SJSA1 (cell line): Measurements from ENCODE around the gene IGSF22. TPM values are rescaled to one million over a fixed set of nuclear protein-coding genes. Genes with fewer than 3 reads are reported as not detected.

ENCODE experiments used
- DNase-seq, 2 experiments: peaks; one replicate each; pipeline ENCODE4 v3.0.0-alpha.2; 2015 to 2020; ENCODE audit warnings: low spot score in 2 of 2, low read depth in 1 of 2
- H3K27ac ChIP-seq: fragments of 250-450 bp; sonication (Bioruptor Pico); 2 replicates; pipeline ENCODE4 v1.5.1; 2020; ENCODE audit warnings: mild to moderate bottlenecking, moderate library complexity
- H3K27me3 ChIP-seq: fragments of 250-450 bp; sonication (Bioruptor Pico); replicated peaks from 2 replicates; pipeline ENCODE4 v1.5.1; 2020; ENCODE audit warnings: mild to moderate bottlenecking, moderate library complexity
- H3K36me3 ChIP-seq: fragments of 250-450 bp; sonication (Bioruptor Pico); 2 replicates; pipeline ENCODE4 v1.5.1; 2020; ENCODE audit warnings: mild to moderate bottlenecking
- H3K4me1 ChIP-seq: fragments of 250-450 bp; sonication (Bioruptor Pico); replicated peaks from 2 replicates; pipeline ENCODE4 v1.6.1; 2021; ENCODE audit warnings: mild to moderate bottlenecking
- H3K4me3 ChIP-seq: fragments of 250-450 bp; sonication (Bioruptor Pico); 2 replicates; pipeline ENCODE4 v1.5.1; 2020; ENCODE audit warnings: mild to moderate bottlenecking
- H3K9me3 ChIP-seq: fragments of 250-450 bp; sonication (Bioruptor Pico); replicated peaks from 2 replicates; pipeline ENCODE4 v1.5.1; 2020; ENCODE audit warnings: mild to moderate bottlenecking
- total RNA-seq: library from RNA; depleted of rRNA; stranded (reverse); fragments of >200 nt; shearing (Covaris generic); gene quantifications from 2 replicates; pipeline ENCODE4 v1.2.3, GENCODE V29; 2014; rRNA removed

The IGSF22 gene
- total RNA-seq, result not detected in 2 replicates

DNA sequence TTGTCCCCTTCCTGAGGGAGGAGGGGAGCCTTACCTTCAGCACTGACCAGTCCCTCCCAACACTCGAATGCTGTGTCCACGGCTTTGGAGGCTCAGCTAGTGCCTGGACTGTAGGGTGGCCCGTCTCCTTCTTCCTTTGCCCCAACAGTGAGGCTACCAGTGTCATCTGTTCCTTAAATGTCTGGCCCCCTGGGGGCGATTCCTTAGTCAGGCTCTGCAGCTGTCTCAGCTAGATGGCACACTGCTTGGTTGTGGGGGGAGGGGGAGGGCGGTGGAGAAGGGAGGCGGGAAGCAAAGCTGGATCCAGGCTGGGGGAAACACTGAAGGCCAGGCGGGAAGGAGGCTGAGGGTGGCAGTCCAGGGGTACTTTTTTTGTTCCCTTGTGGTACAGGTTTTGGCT is at the start of gene IGSF22:
TSS of gene IGSF22 (minus strand) at position 149 of the 400 bp plus-strand sequence. CDS start 1,952 bp downstream, outside the sequence.
- H3K27ac ChIP-seq, result no peak within 1 kb of the TSS
- H3K4me3 ChIP-seq, result no peak within 1 kb of the TSS
- no peaks in the 10 kb centered on the region for H3K9me3 ChIP-seq
- DNase-seq, result no peak
- no peaks in the 10 kb centered on the region for H3K36me3 ChIP-seq
- no peaks in the 10 kb centered on the region for H3K27me3 ChIP-seq
- 0 out of 2 replicates have a peak, but pooled peaks cover 6% of the 10 kb centered on the region for H3K4me1 ChIP-seq

DNA sequence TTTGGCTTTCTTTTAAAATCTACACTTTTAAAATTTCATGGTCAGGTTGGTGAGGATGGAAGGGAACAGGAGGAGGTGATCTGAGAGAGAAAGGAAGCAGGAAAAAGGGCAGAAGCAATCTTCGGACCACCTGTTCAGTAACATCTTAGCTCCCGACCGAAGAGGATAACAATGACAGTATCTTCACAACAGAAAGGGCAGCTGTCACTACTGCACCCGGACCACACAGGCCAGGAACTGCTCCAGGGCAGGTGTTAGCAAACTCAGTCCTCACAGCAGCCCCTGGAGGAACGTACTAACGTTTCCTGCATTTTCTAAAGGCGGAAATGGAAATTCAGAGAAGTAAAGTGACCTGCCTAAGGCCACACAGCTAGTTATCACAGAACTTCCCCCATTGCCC is 48.8 kb upstream of the IGSF22 start:
- no peak overlapping the region for H3K27ac ChIP-seq
- DNase-seq, result no peak
- no peak overlapping the region for H3K4me3 ChIP-seq
- H3K27me3 ChIP-seq, result no peaks in the 10 kb centered on the region
- H3K9me3 ChIP-seq, result no peaks in the 10 kb centered on the region
- H3K4me1 ChIP-seq, result no peaks in the 10 kb centered on the region
- no peaks in the 10 kb centered on the region for H3K36me3 ChIP-seq

DNA sequence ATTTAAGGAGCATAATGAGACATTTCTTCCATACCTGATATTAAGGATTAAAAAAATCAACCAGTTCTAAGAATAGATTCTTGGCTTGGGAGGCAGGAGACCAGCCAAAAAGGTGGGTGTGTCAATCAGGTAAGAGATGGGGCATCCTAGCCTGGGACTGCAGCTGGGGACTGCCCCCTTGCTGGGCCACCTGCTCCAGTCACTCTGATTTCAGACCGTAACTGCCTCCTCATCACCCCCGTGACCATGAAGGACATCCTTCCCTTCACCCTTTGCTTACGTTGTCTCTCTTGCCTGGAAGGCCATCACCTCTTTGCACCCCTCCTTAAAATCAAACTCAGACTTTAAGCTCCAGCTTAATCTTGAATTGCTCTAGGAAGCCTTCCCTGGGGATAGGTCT is 47.7 kb upstream of the IGSF22 start:
- H3K27ac ChIP-seq, result no peak overlapping the region
- no peaks in the 10 kb centered on the region for H3K27me3 ChIP-seq
- no peak for DNase-seq

DNA sequence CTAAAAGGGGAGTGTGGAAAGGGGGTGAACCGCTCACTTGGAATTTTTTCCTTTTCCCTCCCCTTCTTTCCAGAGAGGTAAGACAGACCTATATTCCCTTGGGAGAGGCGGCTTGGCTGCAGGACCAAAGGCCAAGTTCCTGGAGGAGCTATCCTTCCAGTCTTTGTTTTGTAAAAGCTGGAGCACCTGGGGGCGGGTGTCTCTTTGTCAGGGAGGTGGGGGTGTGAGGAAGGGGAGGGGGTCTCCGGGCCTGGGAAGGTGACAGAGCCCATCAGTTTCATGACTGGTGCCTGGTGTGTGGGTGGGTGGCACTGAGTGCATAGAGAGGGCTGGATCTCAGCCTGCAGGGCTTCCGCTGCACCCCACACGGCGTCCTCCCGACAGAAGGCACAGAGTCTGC is 47.1 kb upstream of the IGSF22 start:
- H3K4me1 ChIP-seq, result no peaks in the 10 kb centered on the region
- H3K27me3 ChIP-seq, result no peaks in the 10 kb centered on the region
- no peak for DNase-seq
- no peak overlapping the region for H3K4me3 ChIP-seq
- no peaks in the 10 kb centered on the region for H3K36me3 ChIP-seq
- H3K9me3 ChIP-seq, result no peaks in the 10 kb centered on the region
- H3K27ac ChIP-seq, result no peak overlapping the region

More for the DNA sequence above, 47.7 kb upstream of the IGSF22 start:
- no peaks in the 10 kb centered on the region for H3K4me1 ChIP-seq
- H3K4me3 ChIP-seq, result no peak overlapping the region
- no peaks in the 10 kb centered on the region for H3K9me3 ChIP-seq
- H3K36me3 ChIP-seq, result no peaks in the 10 kb centered on the region

DNA sequence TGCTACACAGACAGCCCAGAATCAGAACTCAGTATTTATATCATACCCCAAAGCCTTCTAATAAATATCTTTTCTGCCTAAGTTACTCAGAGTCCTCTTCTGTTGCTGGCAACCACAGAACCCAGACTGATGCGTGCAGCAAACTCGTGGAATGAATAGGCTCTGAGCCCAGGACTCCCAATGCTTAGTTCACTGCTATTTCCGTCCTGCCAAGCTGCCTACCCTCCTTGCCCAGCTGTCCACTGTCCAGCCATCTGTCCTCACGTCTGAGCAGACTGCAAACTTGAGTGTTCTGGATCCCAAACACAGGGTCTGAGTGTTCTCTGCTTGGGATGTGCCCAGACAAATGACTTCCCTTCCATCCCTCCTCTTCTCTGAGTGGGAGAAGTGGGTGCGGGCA is 46.2 kb upstream of the IGSF22 start:
- Histone ChIP-seq H3K4me1 (no peaks in the 10 kb centered on the region), H3K27me3 (no peaks in the 10 kb centered on the region), H3K36me3 (no peaks in the 10 kb centered on the region), H3K9me3 (no peaks in the 10 kb centered on the region), H3K4me3 (no peak overlapping the region), H3K27ac (no peak overlapping the region)
- no peak for DNase-seq

DNA sequence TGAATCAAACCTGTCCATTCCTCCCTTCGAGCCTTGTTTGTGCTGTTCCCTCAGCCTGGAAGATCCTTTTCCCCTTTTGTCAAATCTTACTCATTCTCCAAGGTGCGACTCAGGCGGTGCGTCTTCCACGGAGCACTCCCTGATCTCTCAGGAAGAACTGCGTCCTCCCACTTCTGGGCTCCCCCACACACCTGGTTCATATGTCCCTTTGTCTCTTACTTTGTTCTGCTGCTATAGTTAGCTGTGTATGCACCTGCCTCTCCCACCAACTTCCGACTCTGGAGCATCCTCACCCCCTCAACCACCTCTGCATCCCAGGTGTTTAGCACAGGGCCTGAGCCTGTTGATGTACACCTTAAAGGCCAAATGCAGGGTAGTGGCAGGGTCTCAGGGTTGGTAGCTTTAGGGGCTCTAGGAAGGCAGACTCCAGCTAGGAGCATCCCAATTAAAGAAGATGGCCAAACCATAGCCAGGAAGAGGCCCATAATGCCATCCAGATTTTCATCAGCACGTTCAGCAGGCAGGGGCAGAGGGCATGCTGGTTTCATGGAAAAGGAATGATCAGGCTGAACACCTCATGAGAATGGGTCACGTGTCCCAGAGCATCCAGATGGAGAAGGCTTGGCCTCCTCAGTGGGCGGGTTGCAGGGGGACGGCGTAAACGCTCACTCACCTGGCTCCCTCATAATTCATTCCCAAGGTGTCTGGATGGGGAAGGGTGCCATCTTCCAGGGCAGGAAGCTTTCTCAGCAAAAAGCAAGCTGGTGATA is 45.5 kb upstream of the IGSF22 start:
- Histone ChIP-seq H3K27me3 (no peaks in the 10 kb centered on the region), H3K4me3 (no peak overlapping the region), H3K9me3 (no peaks in the 10 kb centered on the region), H3K4me1 (no peaks in the 10 kb centered on the region), H3K27ac (no peak overlapping the region), H3K36me3 (no peaks in the 10 kb centered on the region)
- no peak for DNase-seq

DNA sequence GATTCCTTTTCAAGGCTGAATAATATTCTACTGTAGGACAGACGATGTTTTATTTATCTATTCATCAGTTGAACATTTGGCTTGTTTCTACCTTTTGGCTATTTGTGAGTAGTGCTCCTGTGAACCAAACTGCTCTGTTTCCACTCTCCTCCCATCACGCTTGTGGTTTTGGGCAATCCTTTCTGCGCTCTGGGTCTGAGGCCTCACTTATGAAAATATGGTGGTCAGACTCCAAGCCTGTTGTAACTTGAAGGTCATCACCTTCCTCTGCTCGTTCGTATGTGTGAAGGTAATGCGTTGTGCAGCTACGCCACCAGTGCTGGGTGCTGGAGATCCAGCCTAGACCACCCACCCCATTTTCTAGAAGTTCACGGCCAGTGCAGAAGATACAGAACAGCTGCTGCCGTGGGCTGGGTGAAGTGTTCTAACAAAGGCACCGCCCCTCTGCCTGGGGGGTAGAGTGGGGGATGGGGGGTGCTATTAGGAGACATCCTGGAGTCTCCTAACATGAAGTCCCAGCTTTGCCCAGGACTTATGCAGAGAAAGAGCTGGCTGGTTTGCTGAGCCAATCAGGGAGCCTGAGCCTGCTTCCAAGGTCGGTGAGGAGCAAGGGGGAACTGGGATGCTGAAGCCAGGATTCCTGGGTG is 44.6 kb upstream of the IGSF22 start:
- Histone ChIP-seq H3K27me3 (no peaks in the 10 kb centered on the region), H3K9me3 (no peaks in the 10 kb centered on the region), H3K4me1 (no peaks in the 10 kb centered on the region), H3K36me3 (no peaks in the 10 kb centered on the region), H3K27ac (no peak overlapping the region), H3K4me3 (no peak overlapping the region)
- DNase-seq, result no peak

DNA sequence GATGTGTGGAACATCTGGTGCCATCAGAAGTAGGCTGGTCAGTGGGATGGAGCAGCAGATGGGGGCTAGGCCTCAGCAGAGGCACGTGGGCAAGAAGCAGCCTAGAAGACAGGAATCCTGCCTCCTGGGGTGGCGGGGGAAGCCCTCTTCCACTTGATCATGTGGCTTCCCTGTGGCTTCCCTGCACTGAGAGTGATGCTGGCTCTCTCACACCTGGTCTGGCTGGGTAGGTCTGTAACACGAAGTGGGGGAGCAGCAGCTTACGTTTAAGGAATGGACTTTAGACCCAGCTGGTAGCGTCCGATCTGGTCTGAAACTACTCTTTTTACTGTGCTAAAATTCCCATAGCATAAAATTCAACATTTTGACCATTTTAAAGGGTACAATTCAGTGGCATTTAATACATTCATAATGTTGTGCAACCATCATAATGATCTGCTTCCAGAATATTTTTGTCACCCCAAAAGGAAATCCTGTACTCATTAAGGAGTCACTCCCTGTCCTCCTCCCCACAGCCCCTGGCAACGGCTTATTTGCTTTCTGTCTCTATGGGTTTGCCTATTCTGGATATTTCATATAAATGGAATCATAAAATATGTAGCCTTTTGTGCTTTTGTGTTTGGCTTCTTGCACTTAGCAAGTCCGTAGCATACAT is 43.9 kb upstream of the IGSF22 start:
- no peaks in the 10 kb centered on the region for H3K9me3 ChIP-seq
- no peaks in the 10 kb centered on the region for H3K27me3 ChIP-seq
- H3K36me3 ChIP-seq, result no peaks in the 10 kb centered on the region
- DNase-seq, result no peak
- no peak overlapping the region for H3K27ac ChIP-seq
- no peaks in the 10 kb centered on the region for H3K4me1 ChIP-seq
- H3K4me3 ChIP-seq, result no peak overlapping the region

DNA sequence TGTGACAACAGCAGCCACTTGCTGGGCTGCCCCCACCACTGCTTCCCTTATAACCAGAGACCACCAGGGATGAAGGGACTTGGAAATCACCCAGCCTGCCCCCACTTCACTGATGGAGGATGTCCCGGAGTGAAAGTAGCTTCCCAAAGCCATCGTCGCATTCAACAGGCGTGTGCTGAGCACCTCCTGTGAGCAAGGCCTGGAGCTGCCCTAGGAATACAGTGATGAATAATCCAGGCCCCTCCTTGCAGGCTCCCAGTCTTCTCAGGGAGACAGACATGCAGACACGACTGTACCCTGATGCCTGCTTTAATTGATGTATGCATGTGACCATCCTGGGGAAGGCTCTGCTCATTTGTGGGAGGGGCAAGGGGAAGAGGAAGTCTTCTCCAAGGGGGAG is 43.0 kb upstream of the IGSF22 start:
- Histone ChIP-seq H3K36me3 (no peaks in the 10 kb centered on the region), H3K4me3 (no peak overlapping the region), H3K9me3 (no peaks in the 10 kb centered on the region), H3K27ac (no peak overlapping the region), H3K4me1 (peaks cover 6% of the 10 kb centered on the region; the same call in 1 of the 2 replicates), H3K27me3 (no peaks in the 10 kb centered on the region)
- DNase-seq, result no peak

DNA sequence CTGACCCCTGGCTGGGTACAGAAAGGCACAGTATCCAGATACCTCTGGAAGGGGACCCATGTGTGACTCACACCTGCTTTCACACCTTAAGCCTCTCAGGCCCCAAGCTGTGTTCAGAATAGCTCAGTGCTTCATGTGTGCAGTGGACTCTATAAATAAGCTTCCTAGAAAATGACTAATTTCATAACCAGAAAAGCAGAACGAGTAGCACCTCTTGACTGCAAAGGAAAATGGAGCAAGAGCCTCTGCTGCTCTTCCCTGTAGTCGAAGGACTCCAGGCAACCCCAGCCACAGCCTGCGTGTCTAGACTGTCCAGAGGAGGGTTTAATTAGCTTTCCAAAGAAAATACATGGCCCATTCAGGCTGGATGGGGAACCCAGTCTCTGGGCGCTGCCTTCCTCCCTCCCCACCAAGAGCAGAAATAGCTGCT is 42.5 kb upstream of the IGSF22 start:
- no peak for DNase-seq
- Histone ChIP-seq H3K4me3 (no peak overlapping the region), H3K27me3 (no peaks in the 10 kb centered on the region), H3K9me3 (no peaks in the 10 kb centered on the region), H3K36me3 (no peaks in the 10 kb centered on the region), H3K27ac (no peak overlapping the region), H3K4me1 (peaks cover 9% of the 10 kb centered on the region)

DNA sequence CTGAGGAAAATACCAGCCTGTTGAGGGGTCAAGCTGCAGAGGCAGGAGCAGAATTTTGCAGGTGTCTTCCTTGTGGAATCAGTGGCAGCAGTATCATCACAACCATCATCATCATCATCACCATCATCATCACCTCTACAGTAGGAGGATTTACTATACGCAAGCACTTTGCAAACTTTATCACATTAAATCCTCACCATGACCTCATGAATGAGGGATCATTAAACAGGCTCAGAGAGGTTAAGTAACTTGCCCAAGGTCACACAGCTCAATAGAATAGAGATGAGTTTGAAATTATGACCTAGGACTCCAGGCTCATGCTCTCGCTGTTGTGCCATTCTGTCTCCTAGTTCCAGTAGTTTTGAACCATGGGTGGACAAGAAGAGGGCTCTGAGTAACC is 40.0 kb upstream of the IGSF22 start:
- DNase-seq, result no peak
- H3K27me3 ChIP-seq, result no peaks in the 10 kb centered on the region
- H3K9me3 ChIP-seq, result no peaks in the 10 kb centered on the region
- no peak overlapping the region for H3K27ac ChIP-seq
- H3K4me1 ChIP-seq, result peaks cover 13% of the 10 kb centered on the region
- H3K36me3 ChIP-seq, result no peaks in the 10 kb centered on the region
- no peak overlapping the region for H3K4me3 ChIP-seq

DNA sequence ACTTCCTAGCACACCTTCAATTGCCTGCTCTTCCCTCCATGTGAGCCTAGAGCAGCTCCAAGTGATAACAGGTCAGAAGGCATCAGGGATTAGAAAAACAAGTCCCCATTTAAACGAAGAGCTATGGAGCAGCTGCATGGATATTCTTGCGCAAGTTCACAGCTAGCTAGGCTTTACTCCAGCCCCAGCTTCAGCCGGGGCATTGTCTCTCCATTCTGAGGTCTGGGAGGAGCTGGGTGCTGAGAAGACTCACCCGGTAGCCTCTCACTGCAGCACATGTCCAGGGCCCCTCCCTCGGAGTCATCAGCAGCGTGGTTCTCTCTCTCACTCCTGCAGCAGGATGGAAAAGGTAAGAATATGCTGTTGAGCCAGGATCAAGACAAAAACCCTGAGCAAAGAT is 39.6 kb upstream of the IGSF22 start:
- no peak overlapping the region for H3K27ac ChIP-seq
- no peaks in the 10 kb centered on the region for H3K36me3 ChIP-seq
- no peak for DNase-seq
- H3K4me1 ChIP-seq, result peaks cover 13% of the 10 kb centered on the region
- no peak overlapping the region for H3K4me3 ChIP-seq
- no peaks in the 10 kb centered on the region for H3K9me3 ChIP-seq
- no peaks in the 10 kb centered on the region for H3K27me3 ChIP-seq

DNA sequence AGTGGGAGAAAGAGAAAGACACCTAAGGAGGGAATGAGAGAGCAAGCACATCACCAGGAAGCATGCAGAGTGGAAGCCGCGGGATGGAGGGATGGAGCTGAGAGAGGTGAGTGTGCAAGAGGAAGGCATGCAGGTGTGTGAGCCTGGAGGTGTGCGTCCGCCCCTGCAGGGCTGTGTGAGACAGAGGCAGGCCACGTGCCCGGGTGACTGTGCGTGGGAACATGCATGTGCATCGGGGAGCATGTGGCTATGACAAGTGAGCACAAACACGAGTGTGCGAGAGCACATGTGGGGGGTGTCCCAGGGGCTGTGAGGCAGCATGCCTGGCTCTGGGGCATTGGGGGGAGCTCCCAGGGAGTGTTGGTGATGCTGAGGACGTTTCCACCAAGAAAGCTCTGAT is 35.8 kb upstream of the IGSF22 start:
- Histone ChIP-seq H3K36me3 (no peaks in the 10 kb centered on the region), H3K9me3 (no peaks in the 10 kb centered on the region), H3K4me1 (peaks cover 13% of the 10 kb centered on the region), H3K27ac (no peak overlapping the region), H3K4me3 (no peak overlapping the region), H3K27me3 (no peaks in the 10 kb centered on the region)
- DNase-seq, result no peak

DNA sequence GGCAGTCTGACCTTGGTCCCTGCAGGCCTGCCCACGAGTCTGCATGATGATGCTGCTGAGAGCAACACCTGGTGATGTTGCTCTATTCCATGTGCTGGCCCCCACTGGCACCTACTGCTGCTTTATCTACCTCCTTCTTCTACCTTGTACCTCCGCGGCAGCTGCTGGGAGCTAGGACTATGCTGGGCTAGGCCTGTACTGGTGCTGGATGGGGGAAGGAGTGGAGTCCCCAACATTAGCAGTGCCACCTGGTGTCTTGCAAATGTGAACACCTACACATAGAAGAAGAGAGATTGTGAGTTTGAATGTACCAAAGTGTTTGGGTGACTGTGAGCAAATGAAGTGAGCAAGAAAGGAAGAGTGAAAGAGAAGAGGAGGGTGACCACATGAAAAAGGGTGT is 35.2 kb upstream of the IGSF22 start:
- no peaks in the 10 kb centered on the region for H3K36me3 ChIP-seq
- DNase-seq, result no peak
- H3K4me3 ChIP-seq, result no peak overlapping the region
- H3K27me3 ChIP-seq, result no peaks in the 10 kb centered on the region
- peaks cover 13% of the 10 kb centered on the region for H3K4me1 ChIP-seq
- no peak overlapping the region for H3K27ac ChIP-seq
- H3K9me3 ChIP-seq, result no peaks in the 10 kb centered on the region
